ENCODE data around the gene MTA3.

Gene MTA3

DNA sequence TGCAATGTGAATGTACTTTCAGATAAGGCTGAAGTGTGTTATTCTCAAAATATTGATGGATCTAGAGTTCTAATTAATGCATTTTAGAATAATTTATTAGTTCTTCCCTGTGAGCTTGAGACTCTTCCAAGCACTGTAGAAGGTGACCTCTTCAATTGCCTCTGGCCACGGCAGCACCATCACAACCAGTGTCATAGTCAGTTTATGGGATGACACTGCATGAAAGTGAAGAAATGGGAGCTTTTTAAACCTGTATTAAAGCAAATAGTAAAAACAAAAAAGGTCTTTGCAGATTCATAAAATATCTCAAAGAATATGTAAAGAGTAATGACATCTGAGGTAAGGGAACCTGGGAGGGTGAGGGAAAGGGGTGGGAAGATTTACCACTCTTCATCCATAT, 143.5 kb downstream of the MTA3 start:
- H3K9ac ChIP-seq (ENCODE audit: insufficient read length) = no peak overlapping the region
- no peak for TF ChIP-seq EZH2 (IDR thresholded peaks at IDR 0.05)
- no peak for TF ChIP-seq POLR2AphosphoS5 (IDR thresholded peaks at IDR 0.05; ENCODE audit: borderline replicate concordance, low read depth, low read length)
- TF ChIP-seq FOXP2 (optimal IDR thresholded peaks at IDR 0.05; ENCODE audit: control extremely low read depth, extremely low read length, insufficient read depth) = no peak
- no peak overlapping the region for H3K4me3 ChIP-seq
- H3K36me3 ChIP-seq (ENCODE audit: insufficient read depth, low read length) = peaks cover 24% of the 10 kb centered on the region
- H3K27ac ChIP-seq = no peak overlapping the region
- DNase-seq (ENCODE audit: low read depth, low spot score) = no peak
- H3K9me3 ChIP-seq (ENCODE audit: low read depth, low read length) = no peaks in the 10 kb centered on the region

DNA sequence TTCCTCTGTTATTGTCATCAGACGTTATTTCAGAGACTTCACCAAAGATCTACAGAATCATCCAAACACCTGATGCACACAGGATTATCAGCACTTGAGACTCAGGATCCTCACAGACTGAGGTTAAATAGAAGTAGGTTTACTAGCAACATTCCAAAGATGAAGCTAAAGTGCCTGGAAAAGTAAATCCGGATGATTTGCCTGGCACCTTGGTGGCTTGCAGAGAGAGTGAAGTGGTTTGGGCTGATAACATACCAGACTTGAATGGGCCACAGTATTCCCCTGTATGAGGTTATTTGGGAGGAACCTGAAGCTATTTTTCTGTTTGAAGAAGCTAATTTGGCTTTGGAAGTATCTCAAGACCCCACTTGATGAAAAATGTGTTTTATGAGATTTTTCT, 144.5 kb downstream of the MTA3 start:
- TF ChIP-seq POLR2AphosphoS5 (IDR thresholded peaks at IDR 0.05; ENCODE audit: borderline replicate concordance, low read depth, low read length) = no peak
- no peak for TF ChIP-seq FOXP2 (optimal IDR thresholded peaks at IDR 0.05; ENCODE audit: control extremely low read depth, extremely low read length, insufficient read depth)
- no peak for TF ChIP-seq EZH2 (IDR thresholded peaks at IDR 0.05)
- DNase-seq (ENCODE audit: low read depth, low spot score) = no peak
- Histone ChIP-seq H3K9ac (ENCODE audit: insufficient read length) (no peak overlapping the region), H3K27ac (0 out of 2 replicates have a peak overlapping the region, but pooled peaks have one; percentile 58), H3K9me3 (ENCODE audit: low read depth, low read length) (no peaks in the 10 kb centered on the region), H3K36me3 (ENCODE audit: insufficient read depth, low read length) (peaks cover 19% of the 10 kb centered on the region), H3K4me3 (no peak overlapping the region)

DNA sequence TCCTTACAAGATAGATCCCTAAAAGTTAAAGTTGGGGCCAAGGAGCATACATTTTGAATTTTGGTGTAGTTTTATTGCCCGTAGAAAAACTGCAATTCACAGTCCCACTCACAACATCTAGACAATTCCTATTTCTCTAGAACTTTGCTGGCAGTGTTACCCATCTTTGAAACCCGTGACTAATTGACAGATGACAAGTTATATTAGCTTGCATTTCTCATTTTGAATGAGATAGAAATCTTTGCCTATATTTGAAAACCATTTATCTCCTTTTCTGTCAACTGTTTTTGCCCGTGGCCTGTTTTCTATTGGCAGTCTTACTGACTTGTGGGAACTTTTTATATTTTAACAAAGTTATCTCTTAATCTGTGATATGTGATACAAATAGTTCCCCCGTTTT, 145.5 kb downstream of the MTA3 start:
- Histone ChIP-seq H3K36me3 (ENCODE audit: insufficient read depth, low read length) (peaks cover 10% of the 10 kb centered on the region), H3K27ac (peak overlapping the region; percentile 58), H3K9me3 (ENCODE audit: low read depth, low read length) (no peaks in the 10 kb centered on the region), H3K4me3 (no peak overlapping the region), H3K9ac (ENCODE audit: insufficient read length) (no peak overlapping the region)
- TF ChIP-seq EZH2 (IDR thresholded peaks at IDR 0.05) (no peak), POLR2AphosphoS5 (IDR thresholded peaks at IDR 0.05; ENCODE audit: borderline replicate concordance, low read depth, low read length) (no peak; the same call in 1 of the 2 replicates), FOXP2 (optimal IDR thresholded peaks at IDR 0.05; ENCODE audit: control extremely low read depth, extremely low read length, insufficient read depth) (no peak)
- no peak for DNase-seq (ENCODE audit: low read depth, low spot score)

DNA sequence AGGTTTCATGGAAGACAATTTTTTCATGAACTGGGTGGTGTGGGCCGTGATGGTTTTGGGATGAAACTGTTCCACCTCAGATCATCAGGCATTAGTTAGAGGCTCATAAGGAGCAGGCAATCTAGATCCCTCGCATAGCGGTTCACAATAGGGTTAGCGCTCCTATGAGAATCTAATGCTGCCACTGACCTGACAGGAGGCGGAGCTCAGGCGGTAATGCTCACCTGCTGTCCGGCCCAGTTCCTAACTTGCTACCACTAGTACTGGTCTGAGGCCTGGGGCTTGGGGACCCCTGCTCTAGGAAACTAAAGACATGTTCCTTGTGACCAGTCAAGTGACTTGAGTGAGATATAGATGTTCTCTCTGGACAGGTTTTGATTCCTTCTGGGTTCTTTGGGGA, 146.3 kb downstream of the MTA3 start:
- Histone ChIP-seq H3K9ac (ENCODE audit: insufficient read length) (no peak overlapping the region), H3K9me3 (ENCODE audit: low read depth, low read length) (no peaks in the 10 kb centered on the region), H3K4me3 (no peak overlapping the region), H3K27ac (no peak overlapping the region), H3K36me3 (ENCODE audit: insufficient read depth, low read length) (peaks cover 2% of the 10 kb centered on the region)
- no peak for DNase-seq (ENCODE audit: low read depth, low spot score)
- TF ChIP-seq EZH2 (IDR thresholded peaks at IDR 0.05) (no peak), FOXP2 (optimal IDR thresholded peaks at IDR 0.05; ENCODE audit: control extremely low read depth, extremely low read length, insufficient read depth) (no peak), POLR2AphosphoS5 (IDR thresholded peaks at IDR 0.05; ENCODE audit: borderline replicate concordance, low read depth, low read length) (no peak)

GRCh38 chr2:42721898-42722297, 153.5 kb downstream of the MTA3 start:
- H3K27ac ChIP-seq = no peak overlapping the region
- no peak overlapping the region for H3K4me3 ChIP-seq
- H3K9ac ChIP-seq (ENCODE audit: insufficient read length) = no peak overlapping the region
- no peaks in the 10 kb centered on the region for H3K9me3 ChIP-seq (ENCODE audit: low read depth, low read length)
- H3K36me3 ChIP-seq (ENCODE audit: insufficient read depth, low read length) = no peaks in the 10 kb centered on the region
- no peak for TF ChIP-seq EZH2 (IDR thresholded peaks at IDR 0.05)
- no peak for TF ChIP-seq POLR2AphosphoS5 (IDR thresholded peaks at IDR 0.05; ENCODE audit: borderline replicate concordance, low read depth, low read length)
- no peak for TF ChIP-seq FOXP2 (optimal IDR thresholded peaks at IDR 0.05; ENCODE audit: control extremely low read depth, extremely low read length, insufficient read depth)
- DNase-seq (ENCODE audit: low read depth, low spot score) = no peak

DNA sequence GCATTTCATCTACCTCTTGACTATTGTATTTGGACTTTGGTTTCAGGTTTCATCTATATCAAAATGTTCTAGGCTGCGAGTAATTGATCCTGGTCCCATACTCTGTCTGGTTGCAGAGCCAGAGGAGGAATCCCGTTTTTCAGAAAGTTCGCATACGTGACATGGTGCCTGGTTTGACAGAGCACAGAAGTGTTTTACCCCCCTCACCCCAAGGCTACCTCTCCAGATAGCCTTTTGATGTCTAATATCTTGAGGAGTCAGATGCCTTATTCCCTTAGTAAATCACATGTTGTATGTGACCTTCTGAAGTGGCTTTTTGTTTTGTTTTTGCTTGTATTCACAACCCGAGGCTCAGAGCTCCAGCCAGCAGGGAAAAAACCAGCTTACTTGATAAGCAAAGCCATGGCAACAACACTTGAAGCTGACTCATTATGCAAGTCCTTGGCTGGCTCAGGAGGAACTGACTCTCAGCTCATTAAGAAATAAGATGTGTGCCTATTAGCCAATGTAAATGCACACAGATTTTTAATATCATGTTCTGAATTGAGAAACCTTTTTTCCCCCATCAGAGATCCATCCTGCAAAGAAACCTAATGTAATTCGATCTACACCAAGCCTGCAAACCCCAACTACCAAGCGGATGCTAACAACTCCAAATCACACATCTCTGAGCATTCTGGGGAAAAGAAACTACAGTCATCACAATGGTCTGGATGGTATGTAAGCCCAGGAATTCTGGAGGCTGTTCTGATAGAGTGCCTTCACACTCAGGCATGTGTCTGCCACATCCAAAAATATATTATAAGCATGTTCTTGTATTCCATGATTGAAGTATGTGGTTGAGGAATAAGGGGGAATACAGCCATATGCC, 154.1 kb downstream of the MTA3 start:
- no peaks in the 10 kb centered on the region for H3K36me3 ChIP-seq (ENCODE audit: insufficient read depth, low read length)
- DNase-seq (ENCODE audit: low read depth, low spot score) = no peak
- TF ChIP-seq POLR2AphosphoS5 (IDR thresholded peaks at IDR 0.05; ENCODE audit: borderline replicate concordance, low read depth, low read length) (no peak), FOXP2 (optimal IDR thresholded peaks at IDR 0.05; ENCODE audit: control extremely low read depth, extremely low read length, insufficient read depth) (no peak), EZH2 (IDR thresholded peaks at IDR 0.05) (no peak)
- H3K4me3 ChIP-seq = no peak overlapping the region
- no peaks in the 10 kb centered on the region for H3K9me3 ChIP-seq (ENCODE audit: low read depth, low read length)
- no peak overlapping the region for H3K27ac ChIP-seq
- H3K9ac ChIP-seq (ENCODE audit: insufficient read length) = no peak overlapping the region

DNA sequence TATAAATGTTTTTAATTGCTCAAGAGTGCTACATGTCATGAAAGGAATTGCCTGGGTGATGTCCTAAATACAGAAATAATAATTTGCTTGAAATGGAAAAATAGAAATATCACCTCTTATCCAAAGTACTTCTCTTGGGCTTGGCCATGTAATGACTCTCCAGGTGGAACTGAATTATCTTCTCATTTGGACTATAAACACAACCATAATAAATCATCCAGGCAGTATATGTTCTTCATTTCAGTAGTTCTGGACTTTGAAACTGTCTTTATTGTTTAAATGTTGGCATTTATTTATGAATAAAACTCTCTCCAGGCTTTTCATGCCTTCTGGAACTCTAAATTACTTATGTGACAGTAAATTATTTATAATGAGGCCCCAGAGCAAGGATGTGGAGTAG, 155.0 kb downstream of the MTA3 start:
- DNase-seq (ENCODE audit: low read depth, low spot score) = no peak
- no peak overlapping the region for H3K9ac ChIP-seq (ENCODE audit: insufficient read length)
- no peak overlapping the region for H3K27ac ChIP-seq
- no peak for TF ChIP-seq EZH2 (IDR thresholded peaks at IDR 0.05)
- TF ChIP-seq POLR2AphosphoS5 (IDR thresholded peaks at IDR 0.05; ENCODE audit: borderline replicate concordance, low read depth, low read length) = no peak
- no peak for TF ChIP-seq FOXP2 (optimal IDR thresholded peaks at IDR 0.05; ENCODE audit: control extremely low read depth, extremely low read length, insufficient read depth)
- no peaks in the 10 kb centered on the region for H3K9me3 ChIP-seq (ENCODE audit: low read depth, low read length)
- no peak overlapping the region for H3K4me3 ChIP-seq
- H3K36me3 ChIP-seq (ENCODE audit: insufficient read depth, low read length) = peaks cover 4% of the 10 kb centered on the region; the same call in 1 of the 2 replicates

GRCh38 chr2:42724886-42725285, 156.5 kb downstream of the MTA3 start:
- Histone ChIP-seq H3K36me3 (ENCODE audit: insufficient read depth, low read length) (peaks cover 10% of the 10 kb centered on the region; the same call in 1 of the 2 replicates), H3K9ac (ENCODE audit: insufficient read length) (no peak overlapping the region), H3K4me3 (no peak overlapping the region), H3K27ac (no peak overlapping the region), H3K9me3 (ENCODE audit: low read depth, low read length) (0 out of 2 replicates have a peak, but pooled peaks cover 2% of the 10 kb centered on the region)
- TF ChIP-seq POLR2AphosphoS5 (IDR thresholded peaks at IDR 0.05; ENCODE audit: borderline replicate concordance, low read depth, low read length) = no peak
- no peak for TF ChIP-seq FOXP2 (optimal IDR thresholded peaks at IDR 0.05; ENCODE audit: control extremely low read depth, extremely low read length, insufficient read depth)
- TF ChIP-seq EZH2 (IDR thresholded peaks at IDR 0.05) = no peak
- DNase-seq (ENCODE audit: low read depth, low spot score) = no peak
